IMR-90 (cell line): ENCODE results near the gene FSTL3.

Experiments used
- CEBPB ChIP-seq: IDR thresholded peaks from 2 replicates; pipeline ENCODE4 v1.6.1; 2012; ENCODE audit warnings: low read depth, low read length, improper control_type of control experiment
- CHD1 ChIP-seq: IDR thresholded peaks from 2 replicates; pipeline ENCODE4 v1.6.1; 2012; ENCODE audit warnings: low read depth, low read length, improper control_type of control experiment
- CTCF ChIP-seq: conservative IDR thresholded peaks from 2 replicates; pipeline ENCODE4 v1.5.1; 2012; ENCODE audit warnings: mild to moderate bottlenecking, low read depth, low read length, improper control_type of control experiment
- ELK1 ChIP-seq: fragments of 150-350 bp; IDR thresholded peaks from 2 replicates; pipeline ENCODE4 v1.6.1; 2016; ENCODE audit warnings: low read depth, mild to moderate bottlenecking, low read length, moderate library complexity, borderline replicate concordance
- MAFK ChIP-seq: IDR thresholded peaks from 2 replicates; pipeline ENCODE4 v1.6.1; 2012; ENCODE audit warnings: low read depth, low read length, improper control_type of control experiment
- POLR2A ChIP-seq: IDR thresholded peaks from 2 replicates; pipeline ENCODE4 v1.6.1; 2012; ENCODE audit warnings: mild to moderate bottlenecking, low read depth, low read length
- RAD21 ChIP-seq: IDR thresholded peaks from 2 replicates; pipeline ENCODE4 v1.6.1; 2012; ENCODE audit warnings: low read length, improper control_type of control experiment
- RFX5 ChIP-seq: IDR thresholded peaks from 2 replicates; pipeline ENCODE4 v1.8.0; 2012; ENCODE audit warnings: low read depth, mild to moderate bottlenecking, low read length, moderate library complexity

GRCh38 chr19:718251-718951 lies 42.2 kb downstream of the FSTL3 start:
- TF ChIP-seq POLR2A, result no peak
- no peak for TF ChIP-seq CTCF
- TF ChIP-seq RAD21, result no peak
- TF ChIP-seq CEBPB, result no peak
- TF ChIP-seq CHD1, result no peak
- no peak for TF ChIP-seq ELK1
- TF ChIP-seq RFX5, result no peak
- TF ChIP-seq MAFK, result no peak
